Measurements from ENCODE around the gene NPY2R. TPM values are rescaled to one million over a fixed set of nuclear protein-coding genes. Genes with fewer than 3 reads are reported as not detected.

Gene NPY2R
- total RNA-seq, 1 experiment from 2014 or later: 0.07 TPM

DNA sequence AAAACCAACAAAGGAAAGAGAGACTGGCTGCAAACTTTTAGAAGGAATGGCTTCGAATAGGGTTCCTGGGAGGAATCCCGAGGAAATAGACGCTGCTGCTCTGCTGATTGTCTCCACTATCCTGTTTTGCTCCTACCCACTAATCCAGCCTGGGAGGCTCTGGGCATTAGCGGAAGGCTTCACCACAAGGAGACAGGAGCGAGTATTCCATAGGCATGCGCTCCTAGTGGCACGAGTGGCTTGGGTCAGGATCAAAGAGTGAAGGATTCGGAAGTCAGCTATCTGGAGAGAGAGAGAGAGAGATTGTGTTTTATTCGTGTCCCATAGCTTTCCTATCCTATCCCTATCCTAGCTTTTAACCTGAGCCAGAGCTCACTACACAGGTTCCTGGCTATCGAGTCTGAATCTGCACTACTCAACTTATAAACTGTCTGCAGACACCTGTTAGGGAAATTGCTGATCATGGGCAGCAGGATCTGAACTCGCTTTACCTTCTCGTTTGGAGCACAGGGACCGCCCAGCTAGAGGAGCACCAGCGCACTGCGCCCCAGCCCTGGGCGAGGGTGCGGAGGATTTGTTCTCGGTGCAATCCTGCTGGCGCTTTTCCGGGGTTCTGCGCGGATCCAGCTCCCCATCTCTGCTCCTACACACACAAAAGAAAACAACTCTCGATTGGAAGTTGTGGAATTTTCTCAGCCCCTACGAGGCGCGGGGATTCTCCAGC lies 740 bp upstream of the NPY2R start:
- CTCF ChIA-PET: interaction anchor here (0.7 to 1.3 kb wide), 3 partner anchors 141 to 280 kb away, joined by 3 read pairs; no protein-coding TSS in a partner anchor
- Histone ChIP-seq H3K27me3 (ENCODE audit: low read length) (peaks cover 22% of the 10 kb centered on the region; the same call in 1 of the 2 replicates), H4K20me1 (ENCODE audit: low read length) (no peaks in the 10 kb centered on the region), H3K9me2 (replicated peaks; ENCODE audit: low read length) (no peaks in the 10 kb centered on the region), H3K27ac (ENCODE audit: low read length) (no peak overlapping the region), H2AFZ (ENCODE audit: low read length) (peak overlapping the region; percentile 92), H3K4me2 (ENCODE audit: low read length) (peak overlapping the region; percentile 98), H3K4me1 (ENCODE audit: insufficient read depth, low read length) (no peaks in the 10 kb centered on the region; the same call in 1 of the 2 replicates), H3K4me3 (ENCODE audit: low read length) (peak overlapping the region; percentile 68), H3K79me2 (ENCODE audit: low read length) (no peaks in the 10 kb centered on the region), H3K9me3 (ENCODE audit: low read length) (no peaks in the 10 kb centered on the region), H3K9ac (ENCODE audit: low read length) (peak overlapping the region; percentile 9; the same call in 1 of the 2 replicates), H3F3A (ENCODE audit: low read length, unreplicated experiment) (no peaks in the 10 kb centered on the region), H3K36me3 (ENCODE audit: low read depth, low read length) (no peaks in the 10 kb centered on the region)
- POLR2A ChIA-PET (ENCODE audit: unreplicated experiment): no interaction called here
- no TSS peak for BruUV-seq (replicated peaks)
- intact Hi-C loops (cut with micrococcal nuclease): loop anchor here (1.0 to 2.0 kb wide), 3 partner anchors 41 to 225 kb away; no protein-coding TSS in a partner anchor
- peak; percentile 89 for ATAC-seq
- no peak for TF ChIP-seq EZH2 (IDR thresholded peaks at IDR 0.05; ENCODE audit: low read length, unreplicated experiment)
- TF ChIP-seq, protein P1, sequence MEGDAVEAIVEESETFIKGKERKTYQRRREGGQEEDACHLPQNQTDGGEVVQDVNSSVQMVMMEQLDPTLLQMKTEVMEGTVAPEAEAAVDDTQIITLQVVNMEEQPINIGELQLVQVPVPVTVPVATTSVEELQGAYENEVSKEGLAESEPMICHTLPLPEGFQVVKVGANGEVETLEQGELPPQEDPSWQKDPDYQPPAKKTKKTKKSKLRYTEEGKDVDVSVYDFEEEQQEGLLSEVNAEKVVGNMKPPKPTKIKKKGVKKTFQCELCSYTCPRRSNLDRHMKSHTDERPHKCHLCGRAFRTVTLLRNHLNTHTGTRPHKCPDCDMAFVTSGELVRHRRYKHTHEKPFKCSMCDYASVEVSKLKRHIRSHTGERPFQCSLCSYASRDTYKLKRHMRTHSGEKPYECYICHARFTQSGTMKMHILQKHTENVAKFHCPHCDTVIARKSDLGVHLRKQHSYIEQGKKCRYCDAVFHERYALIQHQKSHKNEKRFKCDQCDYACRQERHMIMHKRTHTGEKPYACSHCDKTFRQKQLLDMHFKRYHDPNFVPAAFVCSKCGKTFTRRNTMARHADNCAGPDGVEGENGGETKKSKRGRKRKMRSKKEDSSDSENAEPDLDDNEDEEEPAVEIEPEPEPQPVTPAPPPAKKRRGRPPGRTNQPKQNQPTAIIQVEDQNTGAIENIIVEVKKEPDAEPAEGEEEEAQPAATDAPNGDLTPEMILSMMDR (conservative IDR thresholded peaks at IDR 0.05; ENCODE audit: low read depth, low read length): peak; percentile 47
- peak; percentile 64 for DNase-seq

DNA sequence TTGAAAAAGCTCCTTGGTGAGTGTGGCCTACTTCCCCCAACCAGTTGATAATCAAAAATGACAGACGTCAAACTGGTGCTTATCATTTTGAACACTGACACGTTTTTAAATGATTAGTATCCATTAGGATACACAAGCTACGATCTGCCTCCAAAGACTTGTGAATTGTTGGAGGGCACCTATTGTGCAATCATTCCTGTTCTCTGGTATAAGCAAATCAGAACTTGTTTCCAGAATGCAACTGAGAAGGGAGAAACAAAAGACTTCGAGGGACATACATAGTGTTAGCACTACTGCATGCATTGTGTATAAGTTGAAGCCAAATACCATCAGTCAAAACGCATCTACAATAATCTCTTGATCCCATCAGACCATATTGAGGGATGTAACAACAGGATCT lies 11.6 kb downstream of the NPY2R start:
- no peaks in the 10 kb centered on the region for H3K79me2 ChIP-seq (ENCODE audit: low read length)

DNA sequence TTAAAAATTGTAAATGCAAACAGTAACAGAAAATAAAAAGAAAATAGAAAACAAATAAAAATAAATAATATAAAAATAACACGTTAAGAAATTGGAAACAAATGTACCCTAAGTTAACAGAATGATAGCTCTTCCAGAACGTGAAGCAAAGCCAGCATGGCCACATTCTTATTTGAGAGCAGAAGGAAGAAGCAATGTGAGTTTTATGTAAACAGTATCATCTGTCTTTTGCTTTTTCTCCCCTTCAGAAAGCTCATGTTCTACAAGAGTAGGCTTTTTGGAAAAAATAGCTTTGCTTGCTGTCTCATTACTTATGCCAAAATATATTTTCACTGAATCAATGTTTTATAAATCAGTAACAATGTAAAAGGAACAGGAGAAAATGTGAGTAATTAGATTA lies 18.7 kb downstream of the NPY2R start:
- H3K79me2 ChIP-seq (ENCODE audit: low read length): no peaks in the 10 kb centered on the region
- H3K4me1 ChIP-seq (ENCODE audit: insufficient read depth, low read length): no peaks in the 10 kb centered on the region
- no peak for TF ChIP-seq EZH2phosphoT487 (IDR thresholded peaks at IDR 0.05; ENCODE audit: borderline replicate concordance, low read length)
- TF ChIP-seq, protein P1 (conservative IDR thresholded peaks at IDR 0.05; ENCODE audit: low read depth, low read length): no peak
- TF ChIP-seq EZH2 (IDR thresholded peaks at IDR 0.05; ENCODE audit: low read length, unreplicated experiment): no peak
- intact Hi-C loops (cut with micrococcal nuclease): no loop called here
- DNase-seq: no peak
- no peak overlapping the region for H3K27ac ChIP-seq (ENCODE audit: low read length)
- POLR2A ChIA-PET (ENCODE audit: unreplicated experiment): no interaction called here
- no peak overlapping the region for H3K4me2 ChIP-seq (ENCODE audit: low read length)
- CTCF ChIA-PET: no interaction called here
- H3K36me3 ChIP-seq (ENCODE audit: low read depth, low read length): no peaks in the 10 kb centered on the region
- no peak overlapping the region for H2AFZ ChIP-seq (ENCODE audit: low read length)
- no peaks in the 10 kb centered on the region for H3K9me2 ChIP-seq (replicated peaks; ENCODE audit: low read length)
- ATAC-seq: no peak
- no peaks in the 10 kb centered on the region for H3K27me3 ChIP-seq (ENCODE audit: low read length)
- BruUV-seq (replicated peaks): no TSS peak
- H4K20me1 ChIP-seq (ENCODE audit: low read length): no peaks in the 10 kb centered on the region
- H3K9ac ChIP-seq (ENCODE audit: low read length): no peak overlapping the region
- no peak overlapping the region for H3K4me3 ChIP-seq (ENCODE audit: low read length)
- no peaks in the 10 kb centered on the region for H3K9me3 ChIP-seq (ENCODE audit: low read length)
- H3F3A ChIP-seq (ENCODE audit: low read length, unreplicated experiment): no peaks in the 10 kb centered on the region

More for the DNA sequence above, 11.6 kb downstream of the NPY2R start:
- BruUV-seq (replicated peaks): no TSS peak
- no peaks in the 10 kb centered on the region for H3K27me3 ChIP-seq (ENCODE audit: low read length)
- intact Hi-C loops (cut with micrococcal nuclease): no loop called here
- TF ChIP-seq, protein P1 (conservative IDR thresholded peaks at IDR 0.05; ENCODE audit: low read depth, low read length): no peak
- TF ChIP-seq EZH2phosphoT487 (IDR thresholded peaks at IDR 0.05; ENCODE audit: borderline replicate concordance, low read length) (no peak), EZH2 (IDR thresholded peaks at IDR 0.05; ENCODE audit: low read length, unreplicated experiment) (no peak)
- CTCF ChIA-PET: no interaction called here
- H3K36me3 ChIP-seq (ENCODE audit: low read depth, low read length): no peaks in the 10 kb centered on the region
- H3K9me3 ChIP-seq (ENCODE audit: low read length): no peaks in the 10 kb centered on the region
- H3K4me3 ChIP-seq (ENCODE audit: low read length): no peak overlapping the region
- no peak overlapping the region for H2AFZ ChIP-seq (ENCODE audit: low read length)
- ATAC-seq (no peak), DNase-seq (no peak)
- no peaks in the 10 kb centered on the region for H4K20me1 ChIP-seq (ENCODE audit: low read length)
- H3K4me2 ChIP-seq (ENCODE audit: low read length): no peak overlapping the region
- no peak overlapping the region for H3K27ac ChIP-seq (ENCODE audit: low read length)
- H3F3A ChIP-seq (ENCODE audit: low read length, unreplicated experiment): no peaks in the 10 kb centered on the region
- no peak overlapping the region for H3K9ac ChIP-seq (ENCODE audit: low read length)
- no peaks in the 10 kb centered on the region for H3K9me2 ChIP-seq (replicated peaks; ENCODE audit: low read length)
- POLR2A ChIA-PET (ENCODE audit: unreplicated experiment): no interaction called here
- H3K4me1 ChIP-seq (ENCODE audit: insufficient read depth, low read length): no peaks in the 10 kb centered on the region

Measured in PC-3 (cell line).